SJCRH30 (cell line): ENCODE measurements around the gene RAMACL. TPM values are rescaled to one million over a fixed set of nuclear protein-coding genes. Genes with fewer than 3 reads are reported as not detected.
"Not testable (repeated sequence)": the region's sequence is repeated elsewhere in the genome, so short reads cannot be mapped to it uniquely, and the experiment has no call there.

Experiments used
- DNase-seq, 2 experiments: peaks; one replicate each; pipeline ENCODE4 v3.0.0-alpha.2; 2015 to 2020
- H3K27ac ChIP-seq: fragments of 250-450 bp; sonication (Bioruptor Pico); 2 replicates; pipeline ENCODE4 v1.5.1; 2020; ENCODE audit warnings: mild to moderate bottlenecking, moderate library complexity
- H3K27me3 ChIP-seq: fragments of 250-450 bp; sonication (Bioruptor Pico); 2 replicates; pipeline ENCODE4 v1.5.1; 2020; ENCODE audit warnings: mild to moderate bottlenecking, moderate library complexity
- H3K36me3 ChIP-seq: fragments of 250-450 bp; sonication (Bioruptor Pico); 2 replicates; pipeline ENCODE4 v1.5.1; 2020; ENCODE audit warnings: mild to moderate bottlenecking, moderate library complexity
- H3K4me1 ChIP-seq: fragments of 250-450 bp; sonication (Bioruptor Pico); 2 replicates; pipeline ENCODE4 v1.5.1; 2020; ENCODE audit warnings: mild to moderate bottlenecking, moderate library complexity
- H3K4me3 ChIP-seq: fragments of 250-450 bp; sonication (Bioruptor Pico); 2 replicates; pipeline ENCODE4 v1.5.1; 2020; ENCODE audit warnings: mild to moderate bottlenecking, moderate library complexity
- H3K9me3 ChIP-seq: fragments of 250-450 bp; sonication (Bioruptor Pico); replicated peaks from 2 replicates; pipeline ENCODE4 v1.5.1; 2020; ENCODE audit warnings: mild to moderate bottlenecking, moderate library complexity
- total RNA-seq: library from RNA; depleted of rRNA; stranded (reverse); fragments of >200 nt; shearing (Covaris generic); gene quantifications from 2 replicates; pipeline ENCODE4 v1.2.3, GENCODE V29; 2014

The RAMACL gene
- total RNA-seq, 1 experiment from 2014 or later, result 0.12 TPM

- H3K4me1 ChIP-seq, result peaks cover 15% of the 10 kb centered on the region
- H3K36me3 ChIP-seq, result no peaks in the 10 kb centered on the region
- H3K27ac ChIP-seq, result no peak overlapping the region
- no peaks in the 10 kb centered on the region for H3K27me3 ChIP-seq
- H3K9me3 ChIP-seq, result no peaks in the 10 kb centered on the region
- H3K4me3 ChIP-seq, result no peak overlapping the region
- no peak for DNase-seq
These were observed 6.3 kb upstream of the RAMACL start for GRCh38 chr6:166592821-166593220.

DNA sequence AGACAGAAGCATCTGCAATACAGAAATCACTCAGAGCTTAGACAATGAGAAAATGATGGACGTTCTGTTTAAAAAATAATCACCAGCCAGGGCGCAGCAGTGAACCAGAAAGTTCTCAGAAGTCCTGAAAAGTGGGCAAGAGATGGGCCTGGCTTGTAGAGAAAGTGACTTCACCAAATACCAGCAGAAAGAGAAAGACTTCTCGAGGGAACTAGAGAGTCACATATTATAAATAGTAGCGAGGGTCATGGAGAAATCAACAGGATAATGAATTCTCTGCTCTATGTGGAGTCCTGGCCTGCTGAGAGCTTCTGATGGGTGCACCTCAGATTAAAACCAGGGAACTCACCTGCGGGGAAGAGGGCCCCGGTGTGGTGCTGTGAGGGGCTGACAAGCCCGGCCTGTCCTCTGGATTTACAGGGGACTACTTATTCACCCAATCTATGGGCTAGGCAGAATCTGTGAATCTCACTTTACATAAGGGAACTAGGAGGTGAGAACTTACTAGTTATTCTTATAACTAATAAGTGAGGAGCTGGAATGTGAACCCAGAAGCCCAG, 5.6 kb upstream of the RAMACL start:
- H3K27me3 ChIP-seq, result no peaks in the 10 kb centered on the region
- no peaks in the 10 kb centered on the region for H3K36me3 ChIP-seq
- H3K9me3 ChIP-seq, result no peaks in the 10 kb centered on the region
- no peak for DNase-seq
- peaks cover 15% of the 10 kb centered on the region for H3K4me1 ChIP-seq
- no peak overlapping the region for H3K27ac ChIP-seq
- no peak overlapping the region for H3K4me3 ChIP-seq

DNA sequence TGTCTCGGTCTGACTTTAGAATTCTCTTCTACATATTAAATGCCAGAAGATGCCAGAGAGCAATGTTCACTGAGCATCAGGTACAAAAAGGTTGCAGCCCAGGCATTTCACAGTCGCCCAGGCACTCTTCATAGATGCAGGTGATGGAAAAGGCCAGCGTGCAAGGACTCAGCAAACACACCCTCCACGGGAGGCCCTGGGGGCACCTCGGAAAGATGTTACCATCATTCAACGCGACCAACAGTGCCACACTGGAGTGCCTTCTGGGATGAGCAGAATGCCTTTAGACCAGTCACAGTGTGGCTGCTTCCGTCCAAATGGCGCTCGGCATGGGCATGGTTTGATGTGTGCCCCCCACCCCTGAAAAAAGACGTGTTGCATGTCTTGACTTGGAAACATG, 4.5 kb upstream of the RAMACL start:
- no peak overlapping the region for H3K27ac ChIP-seq
- DNase-seq, result no peak
- H3K4me1 ChIP-seq, result peaks cover 15% of the 10 kb centered on the region
- no peaks in the 10 kb centered on the region for H3K9me3 ChIP-seq
- no peaks in the 10 kb centered on the region for H3K36me3 ChIP-seq
- no peaks in the 10 kb centered on the region for H3K27me3 ChIP-seq
- H3K4me3 ChIP-seq, result no peak overlapping the region

DNA sequence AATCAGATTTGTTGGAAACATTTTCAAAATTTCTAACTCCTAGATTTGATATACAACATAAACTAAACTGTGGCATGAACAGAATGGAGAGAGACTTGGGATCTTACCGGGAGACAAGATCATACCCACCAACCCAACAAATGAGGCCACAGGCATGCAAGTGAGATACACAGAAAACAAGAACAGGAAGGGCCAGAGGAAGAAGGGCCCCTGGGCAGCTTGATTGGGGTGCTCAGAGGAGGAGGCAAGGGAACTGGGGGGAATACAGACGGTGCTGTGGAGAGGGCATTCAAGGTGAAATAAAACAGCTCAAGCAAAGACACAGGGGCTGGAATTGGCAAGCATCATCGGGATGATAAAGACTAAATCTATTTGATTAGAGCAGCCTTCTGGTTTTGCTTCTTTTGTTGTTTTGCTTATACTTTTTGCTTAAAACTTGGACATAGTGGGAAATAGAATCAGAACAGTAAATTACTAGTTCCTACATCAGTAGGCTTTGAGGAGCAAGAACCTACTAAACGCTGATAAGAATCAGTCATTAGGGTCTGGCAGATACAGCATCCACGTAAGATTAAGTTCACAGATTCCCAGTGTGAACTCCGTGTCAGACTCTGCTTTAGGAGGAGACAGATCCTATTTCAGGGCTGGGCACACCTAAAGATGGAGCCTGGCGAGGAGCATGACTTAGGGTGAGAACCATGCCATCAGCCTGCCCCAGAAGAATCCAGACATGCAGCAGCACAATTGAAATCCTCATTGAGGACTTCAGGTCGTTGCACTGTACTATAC, 3.5 kb upstream of the RAMACL start:
- H3K4me3 ChIP-seq, result no peak overlapping the region
- no peak for DNase-seq
- no peaks in the 10 kb centered on the region for H3K9me3 ChIP-seq
- H3K36me3 ChIP-seq, result no peaks in the 10 kb centered on the region
- no peaks in the 10 kb centered on the region for H3K27me3 ChIP-seq
- peak overlapping the region; percentile 57 for H3K27ac ChIP-seq
- H3K4me1 ChIP-seq, result peaks cover 15% of the 10 kb centered on the region

DNA sequence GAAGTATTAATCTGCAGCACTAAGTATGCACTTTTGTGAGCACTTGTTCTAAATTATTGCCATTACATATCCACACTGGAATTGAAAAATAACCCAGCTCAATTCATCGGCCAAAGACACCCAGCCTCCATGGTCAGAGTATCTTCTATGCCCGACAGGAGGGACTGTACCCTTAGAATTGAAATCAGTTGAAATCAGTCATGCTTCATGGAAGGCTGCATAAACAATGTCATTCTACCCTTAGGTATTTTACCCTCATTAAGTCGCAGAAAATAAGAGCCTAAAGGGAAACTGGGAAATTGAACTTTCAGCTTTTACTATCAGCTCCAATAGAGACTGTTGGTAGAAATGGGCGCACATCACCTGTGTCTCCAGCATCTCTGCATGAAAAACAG, 2.9 kb upstream of the RAMACL start:
- no peaks in the 10 kb centered on the region for H3K27me3 ChIP-seq
- H3K27ac ChIP-seq, result peak overlapping the region; percentile 57
- DNase-seq, result peak in 1 of 2 experiments; percentile 42
- no peaks in the 10 kb centered on the region for H3K36me3 ChIP-seq
- no peaks in the 10 kb centered on the region for H3K9me3 ChIP-seq
- peak overlapping the region; percentile 2; the same call in 1 of the 2 replicates for H3K4me3 ChIP-seq
- peaks cover 15% of the 10 kb centered on the region for H3K4me1 ChIP-seq

- Histone ChIP-seq H3K4me1 (peaks cover 15% of the 10 kb centered on the region), H3K36me3 (no peaks in the 10 kb centered on the region), H3K27me3 (no peaks in the 10 kb centered on the region), H3K4me3 (peak overlapping the region; percentile 2; the same call in 1 of the 2 replicates), H3K9me3 (no peaks in the 10 kb centered on the region), H3K27ac (peak overlapping the region; percentile 57)
- DNase-seq, result peak; percentile 45 to 68
These were observed 2.3 kb upstream of the RAMACL start for GRCh38 chr6:166588691-166589336.

DNA sequence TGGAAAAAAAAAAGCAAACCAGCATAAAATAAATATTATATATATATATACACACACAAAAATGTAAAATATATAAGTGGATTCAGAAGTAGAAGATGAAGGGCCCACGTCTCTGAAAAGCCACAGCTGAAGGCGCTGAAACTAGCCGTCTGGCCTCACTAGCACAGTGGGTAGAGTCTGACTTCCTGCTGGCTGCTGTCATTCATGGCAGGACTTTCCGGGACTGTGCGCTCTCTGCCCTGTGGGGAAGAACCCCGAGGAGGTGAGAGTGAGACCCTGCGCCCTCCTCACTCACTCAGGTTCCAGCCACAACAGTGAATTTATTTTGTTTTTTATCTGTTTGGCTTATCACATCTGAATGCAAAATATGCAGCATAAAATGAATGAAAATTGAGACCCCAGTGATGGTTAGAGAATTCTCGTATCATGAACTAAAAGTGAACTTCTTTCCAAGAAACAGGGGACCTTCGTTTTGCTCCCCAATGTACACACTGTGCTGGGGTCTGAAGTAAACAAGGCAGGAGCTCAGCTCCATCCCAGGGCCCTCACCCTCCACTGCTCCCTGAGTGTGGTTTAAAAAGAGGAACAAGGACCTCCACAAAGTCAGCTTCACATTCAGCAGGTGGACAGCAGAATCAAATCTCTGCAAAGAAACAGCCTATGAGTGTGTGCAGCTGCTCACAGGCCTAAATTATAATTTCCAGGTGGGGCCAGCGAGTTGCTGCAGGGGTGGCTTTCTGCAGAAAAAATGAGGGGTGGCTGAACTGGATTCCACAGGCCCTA, 1.3 kb upstream of the RAMACL start:
- Histone ChIP-seq H3K4me3 (no peak overlapping the region), H3K4me1 (peaks cover 15% of the 10 kb centered on the region)

GRCh38 chr6:166584853-166585429, 1.5 kb downstream of the RAMACL start:
- no peaks in the 10 kb centered on the region for H3K36me3 ChIP-seq
- peaks cover 13% of the 10 kb centered on the region for H3K4me1 ChIP-seq

More for the DNA sequence above, 1.3 kb upstream of the RAMACL start:
- Histone ChIP-seq H3K27ac (no peak overlapping the region), H3K27me3 (no peaks in the 10 kb centered on the region), H3K36me3 (no peaks in the 10 kb centered on the region), H3K9me3 (no peaks in the 10 kb centered on the region)
- DNase-seq, result no peak

GRCh38 chr6:166584155-166584554, 2.3 kb downstream of the RAMACL start:
- no peak for DNase-seq
- no peaks in the 10 kb centered on the region for H3K36me3 ChIP-seq
- peaks cover 6% of the 10 kb centered on the region for H3K4me1 ChIP-seq
- no peak overlapping the region for H3K27ac ChIP-seq
- H3K4me3 ChIP-seq, result no peak overlapping the region
- no peaks in the 10 kb centered on the region for H3K27me3 ChIP-seq
- H3K9me3 ChIP-seq, result no peaks in the 10 kb centered on the region

More at GRCh38 chr6:166584853-166585429, 1.5 kb downstream of the RAMACL start:
- no peak for DNase-seq
- H3K4me3 ChIP-seq, result no peak overlapping the region
- no peaks in the 10 kb centered on the region for H3K27me3 ChIP-seq
- no peak overlapping the region for H3K27ac ChIP-seq
- no peaks in the 10 kb centered on the region for H3K9me3 ChIP-seq

DNA sequence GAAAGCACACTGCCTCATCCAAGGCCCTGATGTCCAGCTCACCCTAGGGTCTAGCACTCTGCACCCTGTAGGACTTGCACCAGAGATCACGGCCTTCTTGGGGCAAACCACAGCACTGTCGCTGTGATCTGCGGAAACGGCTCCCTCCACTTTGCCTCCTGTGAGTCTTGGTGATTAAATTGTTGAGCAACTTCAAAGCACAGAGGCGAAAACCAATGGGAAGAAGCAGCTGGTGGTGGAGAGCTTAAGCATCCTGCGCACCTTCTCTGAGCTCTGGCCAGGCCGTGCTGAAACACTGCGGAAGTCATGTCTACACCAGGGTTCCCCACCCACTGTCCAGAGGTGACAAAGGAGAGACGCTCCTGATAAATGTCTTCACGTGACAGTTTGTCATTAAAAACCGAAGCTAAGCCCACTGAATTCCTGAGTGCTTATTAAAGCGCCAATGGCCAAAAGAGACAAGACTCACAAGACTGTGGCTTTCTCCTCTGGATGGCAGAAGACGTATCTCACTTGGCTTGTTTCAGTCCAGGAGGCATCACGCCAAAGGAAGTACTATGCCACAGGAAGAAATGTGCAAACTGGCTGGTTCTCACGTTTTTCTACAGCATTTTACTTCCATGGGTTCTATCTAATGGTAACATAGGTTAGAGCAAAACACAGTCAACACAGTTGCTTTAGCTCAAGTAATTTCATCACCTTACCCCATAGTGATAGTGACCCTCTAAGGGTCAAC, 3.1 kb downstream of the RAMACL start:
- no peaks in the 10 kb centered on the region for H3K36me3 ChIP-seq
- no peak overlapping the region for H3K4me3 ChIP-seq
- no peaks in the 10 kb centered on the region for H3K27me3 ChIP-seq
- H3K9me3 ChIP-seq, result no peaks in the 10 kb centered on the region
- DNase-seq, result no peak
- H3K4me1 ChIP-seq, result peaks cover under 1% of the 10 kb centered on the region
- H3K27ac ChIP-seq, result no peak overlapping the region

- Histone ChIP-seq H3K36me3 (no peaks in the 10 kb centered on the region), H3K9me3 (no peaks in the 10 kb centered on the region), H3K4me1 (no peaks in the 10 kb centered on the region), H3K27ac (no peak overlapping the region), H3K4me3 (no peak overlapping the region), H3K27me3 (no peaks in the 10 kb centered on the region)
- DNase-seq, result no peak
These were observed 4.2 kb downstream of the RAMACL start for GRCh38 chr6:166582258-166582657.

DNA sequence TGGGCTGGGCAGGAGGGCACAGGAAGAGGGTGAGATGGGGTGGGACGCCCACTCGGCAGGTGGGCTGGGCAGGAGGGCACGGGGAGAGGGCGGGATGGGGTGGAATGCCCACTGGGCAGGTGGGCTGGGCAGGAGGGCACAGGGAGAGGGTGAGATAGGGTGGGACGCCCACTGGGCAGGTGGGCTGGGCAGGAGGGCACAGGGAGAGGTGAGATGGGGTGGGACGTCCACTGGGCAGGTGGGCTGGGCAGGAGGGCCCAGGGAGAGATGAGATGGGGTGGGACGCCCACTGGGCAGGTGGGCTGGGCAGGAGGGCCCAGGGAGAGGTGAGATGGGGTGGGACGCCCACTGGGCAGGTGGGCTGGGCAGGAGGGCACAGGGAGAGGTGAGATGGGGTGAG, 4.7 kb downstream of the RAMACL start:
- not testable (repeated sequence) for H3K27me3 ChIP-seq, H3K36me3 ChIP-seq, DNase-seq, H3K4me1 ChIP-seq, H3K4me3 ChIP-seq, H3K27ac ChIP-seq, H3K9me3 ChIP-seq

DNA sequence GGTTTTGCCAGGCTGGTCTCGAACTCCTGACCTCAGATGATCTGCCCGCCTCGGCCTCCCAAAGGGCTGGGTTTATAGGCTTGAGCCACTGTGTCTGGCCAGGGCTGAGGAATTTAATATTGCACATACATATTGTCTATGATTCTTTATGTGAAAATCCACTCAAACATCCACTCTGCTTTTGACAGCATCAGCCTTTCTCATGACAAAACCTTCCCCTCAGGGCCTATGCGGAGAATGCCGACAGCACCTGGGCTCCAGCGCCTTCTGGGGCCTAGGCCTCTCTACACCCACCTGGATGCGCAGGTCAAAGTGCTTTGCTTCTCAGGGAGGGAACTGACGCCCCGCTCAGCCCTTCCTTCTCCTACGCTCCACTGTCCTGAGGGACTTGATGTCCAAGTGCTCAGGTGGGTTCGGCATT, 5.4 kb downstream of the RAMACL start:
- H3K4me1 ChIP-seq, result no peaks in the 10 kb centered on the region
- DNase-seq, result no peak
- no peak overlapping the region for H3K4me3 ChIP-seq
- H3K27ac ChIP-seq, result no peak overlapping the region
- H3K27me3 ChIP-seq, result no peaks in the 10 kb centered on the region
- H3K36me3 ChIP-seq, result no peaks in the 10 kb centered on the region
- H3K9me3 ChIP-seq, result no peaks in the 10 kb centered on the region; the same call in 1 of the 2 replicates
